ELR (cell line): Measurements from ENCODE around the gene SAP30L.
A peak's percentile ranks its signal among the peaks of the same experiment; 100 is the strongest.

Experiments used
- DNase-seq: peaks from one replicate; pipeline ENCODE4 v3.0.0-alpha.2; 2015; ENCODE audit warnings: low read depth

Gene SAP30L

DNA sequence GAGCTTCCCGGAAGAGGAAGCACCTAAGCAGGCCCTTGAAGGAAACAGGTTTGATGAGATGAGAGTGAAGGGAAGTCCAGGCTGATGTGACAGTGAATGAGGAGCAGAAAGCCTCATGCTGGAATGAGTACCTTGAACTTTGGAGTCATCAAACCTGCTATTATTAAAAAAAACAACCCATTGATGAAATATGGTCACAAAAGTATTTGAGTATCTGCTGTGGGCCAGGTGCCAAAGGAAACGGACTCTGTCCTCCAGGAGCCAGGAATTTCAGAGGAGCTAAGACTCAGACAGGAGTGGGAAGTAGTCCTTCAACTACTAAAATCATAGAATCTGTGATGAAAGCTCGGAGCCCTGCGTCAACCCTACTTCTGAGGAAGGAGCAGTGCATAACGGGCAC, 20.4 kb downstream of the SAP30L start:
- no peak for DNase-seq

DNA sequence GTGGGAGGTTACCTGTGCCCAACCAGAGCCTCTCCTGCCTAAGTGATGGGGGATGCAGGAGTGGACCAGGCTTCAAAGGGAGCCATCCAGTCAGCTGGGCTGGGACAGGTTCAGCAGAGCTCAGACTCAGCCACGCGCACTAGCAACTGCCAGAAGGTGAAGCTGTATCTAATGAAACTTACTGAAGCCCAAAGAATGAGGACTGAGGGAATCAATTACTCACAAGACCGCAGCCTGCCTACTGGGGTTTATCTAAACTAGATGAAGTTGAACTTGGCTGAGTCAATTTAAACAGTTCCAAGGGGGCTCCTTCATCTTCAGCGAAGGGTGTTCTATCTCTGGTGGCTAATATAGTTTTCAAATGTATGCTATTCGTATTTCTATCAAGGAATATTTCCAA, 20.9 kb downstream of the SAP30L start:
- DNase-seq: peak; percentile 36

DNA sequence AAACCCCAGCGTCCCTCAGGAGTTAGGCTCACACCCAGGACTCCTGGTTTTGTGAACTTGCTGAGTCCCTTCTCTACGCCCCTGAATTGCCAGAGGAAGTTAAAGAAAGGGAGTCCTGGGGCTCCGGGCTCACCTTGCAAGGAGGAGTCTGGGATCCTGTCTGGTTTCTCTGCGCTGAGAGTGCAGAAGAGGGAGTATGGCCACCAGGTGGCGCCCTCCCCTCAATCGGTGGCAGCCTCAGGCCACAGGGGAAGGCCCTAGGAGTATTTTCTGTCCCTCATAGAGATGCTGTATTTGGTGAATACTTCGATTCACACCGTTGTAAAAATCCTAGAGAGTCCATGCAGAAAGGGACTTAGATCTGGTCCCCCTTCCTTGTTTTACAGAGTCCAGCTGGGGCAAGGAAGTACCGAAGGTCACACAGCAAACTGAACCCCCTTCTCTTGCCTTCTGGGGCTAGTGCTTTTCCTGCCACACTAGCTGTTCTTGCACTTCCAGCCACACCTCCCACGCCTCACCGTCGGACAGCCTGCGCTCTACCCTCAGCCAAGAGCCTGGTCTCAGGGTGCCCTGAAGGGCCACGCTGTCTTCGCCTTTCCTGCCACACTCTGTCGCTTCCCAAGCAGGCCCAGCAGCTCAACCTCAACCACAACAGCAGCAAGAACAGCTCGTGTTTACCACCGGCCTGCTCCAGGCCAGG, 22.0 kb downstream of the SAP30L start:
- peak; percentile 76 for DNase-seq

DNA sequence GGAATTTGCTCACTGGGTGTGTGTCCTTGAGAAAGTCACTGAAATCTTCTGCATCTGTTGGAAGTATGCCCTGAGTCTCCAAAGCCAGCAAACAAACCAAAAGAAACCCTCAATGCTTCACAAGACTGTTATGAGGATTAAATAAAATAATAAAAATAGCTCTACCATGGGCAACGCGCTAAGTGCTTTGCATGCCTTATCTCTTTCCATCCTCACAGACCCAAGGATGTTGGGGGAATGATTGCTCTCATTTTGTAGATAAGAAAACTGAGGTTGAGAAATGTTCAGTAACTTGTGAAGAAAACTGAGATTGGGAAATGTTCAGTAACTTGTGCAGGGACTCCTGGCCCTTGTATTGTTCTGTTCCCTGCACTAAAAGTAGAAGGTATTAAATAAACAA, 24.3 kb downstream of the SAP30L start:
- no peak for DNase-seq

DNA sequence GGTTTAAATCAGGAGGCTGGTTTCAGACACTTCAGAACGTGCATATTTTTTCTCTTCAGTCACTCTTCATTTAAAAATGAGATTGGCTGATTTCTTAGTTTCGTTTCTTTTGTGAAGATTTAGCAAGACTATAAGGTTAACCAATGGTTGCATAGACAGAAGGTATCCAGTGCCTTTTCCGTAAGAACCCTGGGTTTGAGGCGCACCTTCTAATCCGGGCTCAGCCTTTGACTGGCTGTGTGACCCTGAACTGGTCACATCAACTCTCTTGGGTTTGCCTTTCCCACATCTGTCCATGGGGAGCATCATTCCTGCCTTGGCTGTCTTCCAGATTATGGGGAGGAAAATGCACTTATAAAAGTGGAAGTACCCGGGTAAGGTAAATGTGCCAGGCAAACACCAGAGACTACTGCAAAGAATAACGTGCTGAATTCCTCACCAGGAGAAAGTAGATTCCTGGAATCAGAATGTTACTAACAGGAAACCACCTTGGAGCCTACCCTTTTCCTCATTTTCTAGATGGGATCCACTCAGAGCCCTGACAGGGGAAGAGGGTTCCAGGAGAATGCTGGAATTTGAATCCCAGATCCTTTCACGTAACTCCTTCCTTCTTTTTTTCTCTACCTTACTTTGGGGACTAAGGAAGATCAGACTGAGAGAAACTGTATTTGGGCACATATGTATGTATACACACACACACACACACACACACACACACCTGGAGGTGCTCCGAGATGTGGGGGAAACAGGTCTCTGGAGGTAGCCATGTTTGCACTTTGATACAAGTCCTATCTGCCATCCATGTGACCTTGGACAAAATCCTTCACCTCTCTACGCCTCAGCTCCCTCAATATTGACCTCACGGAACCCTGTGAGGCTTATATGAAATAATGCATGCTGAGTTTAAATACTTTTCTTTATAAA, 25.4 kb downstream of the SAP30L start:
- no peak for DNase-seq

DNA sequence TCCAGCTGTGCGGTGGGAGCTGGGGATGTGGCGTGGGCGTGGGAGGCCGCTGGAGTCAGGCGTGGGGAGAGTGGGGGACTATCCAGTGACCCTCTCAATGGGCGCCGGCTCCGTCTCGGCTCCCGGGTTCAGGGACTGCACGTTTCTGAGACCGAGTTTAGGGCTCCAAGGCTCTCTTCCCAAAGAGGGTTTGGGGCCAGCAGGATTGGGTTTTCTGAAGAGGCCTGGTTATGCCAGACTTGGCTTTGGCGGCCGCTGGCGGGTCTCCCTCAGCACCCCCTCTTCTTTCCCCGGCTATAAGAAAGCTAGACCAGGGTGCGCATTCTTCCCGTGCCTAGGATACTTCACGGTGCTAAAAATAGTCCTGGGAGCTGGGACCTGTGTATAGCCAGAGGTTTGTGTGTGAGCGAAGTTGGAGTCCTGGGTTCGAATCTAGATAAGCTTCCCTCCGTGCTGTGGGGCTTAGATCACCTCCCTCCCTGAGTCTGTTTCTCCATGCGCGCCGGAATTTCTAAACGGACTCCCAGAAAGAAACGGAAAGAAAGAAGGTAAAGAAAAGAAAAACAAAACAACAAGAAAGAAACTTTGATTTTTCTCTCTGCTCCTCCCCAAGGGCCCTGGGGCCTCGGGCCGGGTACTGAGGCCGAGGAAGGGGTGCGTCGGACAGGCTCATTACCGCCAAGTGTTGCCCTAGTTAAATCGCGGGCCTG, 27.2 kb downstream of the SAP30L start:
- DNase-seq: no peak

DNA sequence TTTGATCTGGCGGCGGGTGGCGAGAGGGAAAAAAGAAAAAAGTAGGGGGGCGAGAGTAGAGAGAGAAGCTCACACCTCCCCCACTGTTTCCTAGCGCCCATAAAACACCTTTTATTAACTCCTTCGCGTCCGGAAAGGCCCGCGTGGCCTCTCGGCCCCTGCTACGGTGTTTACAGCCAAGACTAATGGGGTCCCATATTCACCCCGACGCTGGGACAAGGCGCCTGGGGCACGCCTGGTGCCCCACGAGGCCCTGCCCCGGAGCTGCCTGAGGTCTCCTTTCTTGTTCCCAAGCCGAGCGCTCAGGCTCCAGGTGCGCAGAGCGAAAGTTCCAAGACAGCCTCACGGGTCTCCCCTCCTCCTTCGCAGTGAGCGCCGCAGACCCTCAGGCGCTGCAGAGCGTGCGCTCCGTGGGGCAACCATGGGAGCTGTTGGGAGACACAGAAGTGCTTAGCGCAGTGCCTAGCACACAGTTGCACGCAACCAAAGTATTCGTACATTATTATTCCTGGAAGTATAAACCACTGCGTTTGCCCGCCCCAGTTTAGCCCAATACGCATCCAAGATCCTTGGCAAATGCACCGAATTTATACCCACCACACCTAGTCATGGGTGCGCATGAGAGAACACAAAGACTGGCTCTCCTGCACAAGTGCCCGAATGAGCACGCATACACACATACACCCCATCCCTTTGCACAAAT, 27.9 kb downstream of the SAP30L start:
- DNase-seq: no peak

DNA sequence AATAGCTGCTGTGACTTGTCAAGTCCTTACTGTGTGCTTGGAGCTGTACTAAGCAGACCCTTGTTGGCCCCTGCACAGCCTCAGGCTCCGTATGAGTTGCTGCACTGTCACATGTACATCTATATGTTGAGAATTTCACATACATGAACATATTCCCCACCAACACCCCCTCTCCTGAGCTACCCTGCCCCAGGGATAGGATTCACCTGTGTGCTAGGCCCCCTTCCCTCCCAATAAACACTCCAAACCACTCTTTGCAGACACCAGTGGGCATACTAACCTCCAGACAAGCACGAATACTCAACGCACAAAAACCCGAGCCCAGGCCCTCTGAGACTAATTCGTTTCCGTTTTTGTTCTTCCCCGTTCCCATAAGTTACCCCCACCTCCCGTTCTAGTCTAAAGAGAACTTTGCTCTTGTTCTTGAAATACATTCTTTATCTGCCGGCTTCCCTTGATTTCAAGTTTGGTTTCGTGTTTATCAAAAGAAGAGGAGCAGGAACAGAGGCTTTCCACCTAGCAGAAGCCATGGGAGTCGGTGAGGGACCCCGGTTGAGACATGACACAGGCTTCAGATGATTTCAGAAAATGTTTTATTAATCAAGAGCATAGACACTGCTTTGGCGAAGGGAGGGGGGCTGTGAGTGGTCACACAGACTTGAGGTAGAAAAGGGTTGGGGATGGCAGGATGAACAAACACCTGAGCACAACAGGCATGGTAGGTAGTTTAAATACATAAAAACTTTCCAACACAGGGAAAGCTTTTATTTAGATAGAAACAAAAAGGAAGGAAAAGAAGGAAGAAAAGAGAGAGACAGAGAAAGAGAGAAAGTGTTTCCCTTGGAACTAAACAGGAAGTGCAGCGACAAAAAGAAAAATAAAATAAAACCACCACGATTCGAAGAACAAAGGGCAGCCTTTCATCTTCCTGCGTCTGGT, 28.9 kb downstream of the SAP30L start:
- DNase-seq: no peak

DNA sequence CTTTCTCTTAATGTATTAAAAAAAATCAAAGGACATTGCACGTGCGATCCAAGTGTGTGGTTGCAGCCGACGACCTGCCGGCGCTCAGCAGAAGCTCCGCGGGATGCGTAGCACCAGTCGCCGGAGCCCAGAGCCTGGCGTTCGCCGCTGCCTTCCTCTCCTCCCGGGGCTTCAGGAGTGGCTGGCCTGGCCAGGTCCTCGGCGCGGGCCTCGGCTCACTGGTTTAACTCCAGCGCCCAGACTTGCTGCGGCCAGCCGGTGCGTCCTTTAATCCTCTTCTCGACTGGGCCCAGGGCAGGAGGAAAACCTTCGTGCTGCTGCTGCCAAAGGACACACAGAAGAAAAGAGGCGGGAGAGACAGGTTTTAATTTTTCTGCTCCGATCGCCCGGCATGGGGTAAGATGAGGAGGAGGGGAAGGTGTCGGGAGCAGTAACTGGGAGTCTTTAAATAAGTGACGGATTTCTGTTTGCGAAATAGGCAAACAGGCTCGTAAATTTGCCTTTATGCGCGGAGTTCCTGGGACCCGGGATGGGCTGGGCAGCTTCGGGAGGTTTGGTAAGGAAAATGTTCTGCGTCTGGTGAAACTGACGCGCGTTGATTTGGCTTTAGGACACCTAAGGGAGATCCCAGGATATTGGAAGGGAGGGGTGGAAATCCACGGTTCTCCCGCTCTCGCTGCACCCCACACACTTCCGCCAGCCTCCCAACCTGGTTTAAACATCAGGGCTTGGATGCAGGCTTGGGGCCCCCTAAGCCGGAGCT, 30.0 kb downstream of the SAP30L start:
- no peak for DNase-seq

DNA sequence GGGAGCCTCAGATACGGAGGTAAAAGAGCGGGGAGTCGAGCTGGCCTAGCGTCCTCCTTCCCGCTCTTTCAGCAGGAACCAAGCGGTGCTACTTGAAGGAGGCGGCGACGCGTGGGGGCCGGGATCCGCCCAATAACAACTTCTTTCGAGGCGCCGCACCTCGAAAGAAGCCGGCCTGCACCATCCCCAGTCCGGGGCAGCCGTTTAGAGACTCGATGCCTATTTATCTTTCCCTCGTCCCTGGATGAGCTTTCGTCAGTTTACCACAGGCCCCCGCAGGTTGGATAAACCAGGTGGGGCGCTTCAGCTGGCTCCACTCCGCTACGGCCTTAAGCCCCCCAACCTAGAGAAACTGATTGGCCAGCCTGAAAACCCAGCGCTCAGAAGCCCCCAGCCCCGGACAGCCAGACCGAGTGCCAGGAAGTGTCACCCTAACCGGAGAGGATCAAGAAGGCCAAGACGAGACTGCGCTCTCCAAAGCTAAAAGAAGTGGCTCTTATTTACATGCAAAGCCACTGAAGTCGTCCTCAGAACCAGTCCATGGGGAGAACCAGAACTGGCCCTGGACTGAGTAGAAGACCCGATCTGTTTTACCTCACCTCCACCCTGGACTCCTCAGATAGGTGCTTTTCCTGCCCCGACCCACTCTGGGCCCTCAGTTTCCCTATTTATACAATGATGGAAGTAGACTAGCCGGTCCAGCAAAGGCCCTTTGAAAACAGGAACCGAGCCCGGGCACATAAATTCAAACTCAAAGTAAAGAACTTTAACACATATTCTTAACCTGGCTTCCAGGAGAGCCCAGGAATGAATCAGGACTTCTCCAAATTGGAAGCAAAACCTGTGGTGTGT, 30.8 kb downstream of the SAP30L start:
- no peak for DNase-seq

DNA sequence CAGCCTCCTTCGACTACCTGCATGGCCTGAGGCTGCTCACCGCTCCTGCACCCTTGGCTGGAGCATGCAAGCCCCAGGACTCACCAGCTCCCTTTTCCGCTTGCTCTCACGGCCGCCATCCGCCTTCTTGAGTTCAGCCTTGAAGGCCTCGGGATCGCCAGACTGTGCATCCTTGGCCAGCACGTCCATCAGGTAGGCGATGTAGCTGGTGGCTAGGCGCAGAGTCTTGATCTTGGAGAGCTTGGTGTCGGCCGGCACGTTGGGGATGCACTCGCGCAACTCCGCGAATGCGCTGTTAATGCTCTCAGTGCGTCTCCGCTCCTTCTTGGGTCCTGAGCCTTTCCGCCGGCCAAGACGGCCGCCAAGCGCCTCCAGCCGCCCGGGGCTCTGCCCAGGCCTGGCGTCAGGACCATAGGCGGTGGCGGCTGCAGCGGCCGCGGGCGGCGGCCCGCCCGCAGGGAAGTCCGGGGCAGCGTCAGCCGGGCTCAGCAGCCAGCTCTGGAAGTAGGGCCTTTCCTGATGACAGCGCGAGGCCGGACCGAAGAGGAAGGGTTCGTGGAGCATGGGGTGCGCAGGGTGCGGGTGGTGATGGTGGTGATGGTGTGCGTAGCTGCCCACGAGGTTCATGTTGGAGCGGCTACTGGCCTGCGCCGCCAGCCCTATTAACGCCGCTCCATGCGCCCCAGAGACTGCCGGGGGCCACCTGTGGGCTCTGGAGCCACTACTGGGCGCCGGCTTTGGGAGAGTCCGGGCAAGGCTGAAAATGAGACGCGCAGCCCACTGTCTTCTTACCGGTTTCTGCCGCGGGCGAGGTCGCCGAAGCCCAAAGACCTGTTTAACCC, 31.8 kb downstream of the SAP30L start:
- peak; percentile 44 for DNase-seq

DNA sequence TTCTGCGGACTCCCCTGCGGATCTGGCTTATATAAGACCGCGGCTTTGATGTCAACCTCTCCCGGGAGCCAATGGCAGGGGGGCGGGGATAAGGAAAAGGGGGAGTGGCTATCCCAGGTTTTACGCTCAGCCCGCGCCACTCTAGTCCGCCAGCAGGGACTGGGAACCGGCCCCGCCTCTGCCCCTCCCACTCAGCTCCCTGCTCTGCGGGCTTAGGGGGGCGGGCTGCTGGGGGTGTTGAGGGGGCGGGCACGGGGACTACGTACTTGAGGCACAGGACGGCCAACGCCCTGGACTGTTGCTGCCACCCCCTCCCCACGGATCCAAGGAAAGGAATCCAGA, 32.4 kb downstream of the SAP30L start, which contains the start of gene HAND1:
Gene HAND1, minus strand, starts transcription at position 4 of the 342 bp plus-strand sequence. CDS start 219 bp downstream, outside the sequence.
- peak; percentile 62 for DNase-seq

DNA sequence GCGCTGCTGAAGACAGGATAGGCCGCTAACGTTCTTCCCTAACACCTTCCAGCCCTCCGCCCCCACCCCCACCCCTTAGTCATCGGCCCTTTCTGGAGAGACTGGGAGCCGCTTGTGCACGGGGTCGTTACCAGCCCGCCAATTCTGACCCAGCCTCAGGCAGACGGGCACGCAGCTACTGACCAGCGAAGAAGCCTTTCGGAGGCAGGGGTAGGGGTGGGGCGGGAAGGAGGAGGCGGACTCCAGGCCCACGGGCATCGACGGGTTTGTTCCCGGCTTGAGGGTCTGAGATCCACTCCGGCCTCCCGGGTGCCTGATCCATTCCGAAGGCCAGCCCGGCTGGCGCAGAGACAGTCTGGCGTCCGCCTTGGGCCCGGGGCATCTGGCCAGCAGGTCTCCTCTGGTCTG, 33.0 kb downstream of the SAP30L start:
- DNase-seq: no peak

DNA sequence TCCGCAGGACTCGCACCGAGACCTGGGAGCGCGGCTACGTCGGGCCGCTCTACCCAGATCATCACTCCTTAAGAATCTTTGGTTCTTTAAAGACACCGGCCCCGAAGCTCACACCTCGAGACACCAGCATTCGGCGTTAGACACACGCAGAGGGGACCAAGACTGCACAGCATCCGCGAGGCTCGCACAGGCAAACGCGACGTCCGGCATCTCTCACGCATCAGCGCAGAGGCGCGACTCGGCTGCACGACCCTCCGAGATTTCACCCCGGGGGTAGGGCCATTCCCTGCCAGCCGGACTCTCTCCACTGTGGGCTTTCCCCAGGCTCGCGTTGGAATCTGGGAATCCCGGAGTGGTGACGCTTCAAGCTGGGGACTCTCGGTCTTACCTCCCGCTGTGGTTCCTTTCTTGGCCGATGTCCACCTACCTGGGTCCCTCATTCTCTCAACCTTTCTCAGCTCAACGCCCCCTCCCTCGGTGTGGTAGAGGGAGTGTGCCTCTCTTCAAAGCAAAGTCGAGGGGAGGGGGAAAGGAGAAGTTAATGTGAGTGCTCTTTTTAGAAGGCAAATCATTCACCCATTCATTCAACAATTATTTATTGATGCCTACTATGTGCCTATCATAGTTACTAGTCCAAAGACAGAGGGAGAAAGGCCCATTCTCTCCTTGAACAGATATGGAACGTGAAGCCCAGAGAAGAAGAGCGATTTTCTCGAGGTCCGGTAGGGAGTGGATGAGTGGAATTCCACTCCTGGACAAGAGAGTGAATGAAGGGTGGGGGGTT, 33.6 kb downstream of the SAP30L start:
- DNase-seq: no peak

DNA sequence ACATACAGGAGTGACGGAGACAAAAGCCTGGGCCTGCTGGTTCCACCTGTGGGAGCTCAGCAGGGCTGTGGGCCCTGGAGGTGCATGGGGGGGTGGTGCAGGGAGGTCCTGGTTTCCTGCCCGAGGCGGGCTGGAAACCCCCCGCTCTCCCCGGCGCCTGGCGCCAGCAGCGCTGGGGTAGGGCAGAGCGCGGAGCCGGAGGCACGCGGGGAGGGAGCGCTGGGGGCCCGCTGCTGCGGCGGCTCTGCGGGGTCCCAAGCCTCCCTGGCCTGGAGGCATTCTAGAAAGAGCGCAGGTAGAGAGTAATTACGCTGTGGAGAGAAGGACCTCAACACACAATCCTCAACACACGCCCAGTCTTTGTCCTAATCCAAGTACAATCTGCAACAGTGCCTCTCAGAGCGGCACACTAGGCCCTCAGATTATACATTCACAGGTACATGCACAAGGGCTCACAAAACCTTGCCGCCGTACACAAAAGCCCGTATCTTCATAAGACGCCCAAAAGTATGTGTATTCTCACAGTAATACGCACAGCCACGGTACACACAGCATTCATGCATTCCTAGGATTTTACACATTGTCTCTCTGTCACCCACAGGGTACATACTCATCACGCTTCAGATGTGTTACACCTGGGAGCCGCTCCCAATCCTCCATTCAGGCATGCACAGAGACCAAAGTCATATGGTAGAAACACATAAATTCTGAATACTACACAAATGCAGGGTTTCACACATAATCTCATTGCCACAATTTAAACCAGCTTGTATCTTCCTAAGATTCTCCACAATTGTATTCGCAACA, 34.4 kb downstream of the SAP30L start:
- DNase-seq: no peak

DNA sequence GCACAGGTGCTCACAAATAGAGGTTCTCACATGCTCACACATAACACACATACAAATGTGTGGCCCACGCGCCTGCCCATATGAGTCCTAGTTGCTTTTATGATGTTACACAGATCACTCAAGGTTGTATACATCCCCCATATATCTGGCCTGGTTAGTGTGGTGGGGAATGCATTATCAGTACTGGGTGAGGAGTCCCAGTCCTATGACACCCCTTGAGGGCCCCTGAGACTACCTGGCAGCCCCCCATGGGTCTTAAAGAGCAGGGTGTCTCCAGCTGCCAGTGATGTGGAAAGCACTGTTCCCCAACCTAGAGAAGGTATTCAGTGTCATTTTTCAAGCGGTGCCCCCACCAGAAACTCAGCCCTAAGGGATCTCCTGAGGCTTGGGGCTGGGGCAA, 35.0 kb downstream of the SAP30L start:
- DNase-seq: no peak
